ENCODE measurements around the gene CEP120. TPM values are rescaled to one million over a fixed set of nuclear protein-coding genes. Genes with fewer than 3 reads are reported as not detected.

CEP120 gene
- total and polyA plus RNA-seq, 12 donors, result 4.2 to 36.8 (median 19.1) TPM

DNA sequence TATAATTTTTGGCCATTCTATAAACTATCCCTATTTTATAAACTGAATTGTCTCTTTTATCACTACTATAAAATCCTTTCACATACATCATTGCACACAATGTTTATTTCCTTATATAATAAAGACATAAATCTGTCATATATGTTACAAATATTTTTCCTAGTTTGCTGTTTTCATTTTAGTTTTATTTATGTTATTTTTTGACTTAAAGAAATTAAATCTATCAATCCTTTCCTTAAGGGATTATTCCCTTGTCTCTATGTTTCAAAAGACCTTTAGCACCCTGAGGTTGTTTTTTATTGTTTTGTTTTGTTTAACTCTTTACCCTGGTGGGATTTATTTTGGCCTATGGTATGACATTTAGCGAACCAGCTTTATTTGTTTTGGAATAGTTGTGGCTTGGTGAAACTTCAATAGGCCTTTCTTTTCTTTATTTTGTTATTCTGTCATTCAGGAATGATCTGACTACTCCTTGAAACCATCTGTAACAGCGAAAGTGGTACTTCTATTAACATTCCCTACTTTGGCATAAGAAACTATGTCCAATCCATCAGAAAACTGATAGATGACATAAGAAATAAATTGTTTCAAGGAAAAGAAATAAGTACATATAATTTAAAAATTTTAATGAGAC lies 125.9 kb downstream of the CEP120 start:
- Histone ChIP-seq H3K27me3 (no peaks in the 10 kb centered on the region), H3K27ac (no peak overlapping the region), H3K4me1 (replicated peaks in 1 of 2) (no peaks in the 10 kb centered on the region), H3K36me3 (replicated peaks in 1 of 2) (no peaks in the 10 kb centered on the region), H3K9me3 (replicated peaks in 1 of 3) (no peaks in the 10 kb centered on the region), H3K4me3 (no peak overlapping the region)
- TF ChIP-seq POLR2A (IDR thresholded peaks at IDR 0.05), result no peak
- TF ChIP-seq, protein P1, sequence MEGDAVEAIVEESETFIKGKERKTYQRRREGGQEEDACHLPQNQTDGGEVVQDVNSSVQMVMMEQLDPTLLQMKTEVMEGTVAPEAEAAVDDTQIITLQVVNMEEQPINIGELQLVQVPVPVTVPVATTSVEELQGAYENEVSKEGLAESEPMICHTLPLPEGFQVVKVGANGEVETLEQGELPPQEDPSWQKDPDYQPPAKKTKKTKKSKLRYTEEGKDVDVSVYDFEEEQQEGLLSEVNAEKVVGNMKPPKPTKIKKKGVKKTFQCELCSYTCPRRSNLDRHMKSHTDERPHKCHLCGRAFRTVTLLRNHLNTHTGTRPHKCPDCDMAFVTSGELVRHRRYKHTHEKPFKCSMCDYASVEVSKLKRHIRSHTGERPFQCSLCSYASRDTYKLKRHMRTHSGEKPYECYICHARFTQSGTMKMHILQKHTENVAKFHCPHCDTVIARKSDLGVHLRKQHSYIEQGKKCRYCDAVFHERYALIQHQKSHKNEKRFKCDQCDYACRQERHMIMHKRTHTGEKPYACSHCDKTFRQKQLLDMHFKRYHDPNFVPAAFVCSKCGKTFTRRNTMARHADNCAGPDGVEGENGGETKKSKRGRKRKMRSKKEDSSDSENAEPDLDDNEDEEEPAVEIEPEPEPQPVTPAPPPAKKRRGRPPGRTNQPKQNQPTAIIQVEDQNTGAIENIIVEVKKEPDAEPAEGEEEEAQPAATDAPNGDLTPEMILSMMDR (IDR thresholded peaks at IDR 0.05), result no peak
- no peak for DNase-seq
- 69 to 82% (median 77%) methylated on average over 2 of the region's 2 CpGs for WGBS, 4 donors
- intact Hi-C loops (cut with DNase I), result no loop called here

Other genes starting within 250 kb of the CEP120 start
- gene CSNK1G3, start 88.8 kb upstream of the CEP120 start, total RNA-seq, result 10 to 100 TPM; 24.5 to 36.2 (median 32.7) TPM
- gene CSNK1G3, start 88.8 kb upstream of the CEP120 start, polyA plus RNA-seq, result 10 to 100 TPM in 1 of 3 donors, 1 to 10 TPM in 2; 7.3 to 27.3 (median 9.5) TPM

All from adrenal gland (tissue), 12 donors.